HepG2 (cell line): ENCODE results near the gene MAN2A2. TPM values are rescaled to one million over a fixed set of nuclear protein-coding genes. Genes with fewer than 3 reads are reported as not detected.
A peak's percentile ranks its signal among the peaks of the same experiment; 100 is the strongest.

Experiments
- ARNT ChIP-seq: fragments of 450-650 bp; IDR thresholded peaks from 2 replicates; pipeline ENCODE4 v1.6.1; 2017
- CAMTA2 ChIP-seq: sonication (generic); formaldehyde crosslinking; IDR thresholded peaks from 2 replicates; pipeline ENCODE4 v1.4.0; 2020; ENCODE audit warnings: mild to moderate bottlenecking, missing genetic modification reagents, borderline replicate concordance
- ETS1 ChIP-seq: sonication (generic); formaldehyde crosslinking; IDR thresholded peaks from 2 replicates; pipeline ENCODE4 v1.4.0; 2020; ENCODE audit warnings: missing genetic modification reagents
- MLX ChIP-seq: IDR thresholded peaks from 2 replicates; pipeline ENCODE4 v1.6.1; 2016
- NR1H2 ChIP-seq: sonication (generic); formaldehyde crosslinking; IDR thresholded peaks from 2 replicates; pipeline ENCODE4 v1.8.1; 2022; ENCODE audit warnings: low read depth, missing genetic modification reagents, borderline replicate concordance
- PHB2 ChIP-seq: fragments of 450-650 bp; IDR thresholded peaks from 2 replicates; pipeline ENCODE4 v1.6.1; 2018; ENCODE audit not compliant: partially characterized antibody
- TOE1 ChIP-seq: sonication (generic); formaldehyde crosslinking; IDR thresholded peaks from 2 replicates; pipeline ENCODE4 v1.4.0; 2020; ENCODE audit warnings: mild to moderate bottlenecking, missing genetic modification reagents
- TP53 ChIP-seq: sonication (generic); formaldehyde crosslinking; conservative IDR thresholded peaks from 2 replicates; pipeline ENCODE4 v1.4.0; 2020; ENCODE audit warnings: missing genetic modification reagents
- ZBTB3 ChIP-seq: sonication (generic); formaldehyde crosslinking; IDR thresholded peaks from 2 replicates; pipeline ENCODE4 v1.4.0; 2020; ENCODE audit warnings: low read depth, mild to moderate bottlenecking, moderate library complexity, missing genetic modification reagents, borderline replicate concordance
- ZKSCAN1 ChIP-seq: fragments of 150-350 bp; IDR thresholded peaks from 2 replicates; pipeline ENCODE4 v1.6.1; 2014; ENCODE audit warnings: low read length
- ZNF431 ChIP-seq: sonication (generic); formaldehyde crosslinking; IDR thresholded peaks from 2 replicates; pipeline ENCODE4 v1.9.0; 2022; ENCODE audit warnings: missing genetic modification reagents, low read depth, mild to moderate bottlenecking, borderline replicate concordance
- ZNF749 ChIP-seq: sonication (generic); formaldehyde crosslinking; IDR thresholded peaks from 2 replicates; pipeline ENCODE4 v1.8.0; 2022; ENCODE audit warnings: mild to moderate bottlenecking, missing genetic modification reagents, moderate library complexity, borderline replicate concordance
- ZNF761 ChIP-seq: sonication (generic); formaldehyde crosslinking; conservative IDR thresholded peaks from 2 replicates; pipeline ENCODE4 v1.4.0; 2020; ENCODE audit warnings: mild to moderate bottlenecking, missing genetic modification reagents
- polyA plus RNA-seq, 8 experiments: library from polyadenylated mRNA; depleted of rRNA in 3 of 8; stranded (reverse) in 7 of 8; unstranded in 1 of 8; fragments of >200 nt; fragmentation: Illumina TruSeq in 4 of 8; extraction: Trizol in 4 of 8; gene quantifications; 2 replicates each; pipeline versions ENCODE4 v1.2.1 to v1.2.3, GENCODE V29; 2011 to 2016; ENCODE audit warnings: low read depth in 4 of 8, missing spikeins in 1 of 8, mixed read lengths in 1 of 8; ENCODE audit not compliant: insufficient read depth in 1 of 8
- total RNA-seq, 5 experiments: library from RNA; depleted of rRNA; stranded (reverse); fragments of >200 nt; fragmentation: Illumina TruSeq; extraction: Trizol; gene quantifications; 2 replicates each; pipeline ENCODE4 v1.2.3, GENCODE V29; 2016; ENCODE audit warnings: low read depth in 1 of 5
- TF ChIP-seq, protein P1 (sequence below): sonication (generic); formaldehyde crosslinking; IDR thresholded peaks from 2 replicates; pipeline ENCODE4 v1.5.0; 2020; ENCODE audit warnings: mild to moderate bottlenecking, missing genetic modification reagents, borderline replicate concordance

MAN2A2 gene
- total and polyA plus RNA-seq, 2 of the 13 experiments (the other 11 are each of a cell fraction or from before 2014, with no cell fraction given) = 17.5 to 51.5 TPM

GRCh38 chr15:90860942-90861675, 42.0 kb upstream of the MAN2A2 start (continued):
- TF ChIP-seq ZNF431 (CRISPR knock-in tag) (no peak), MLX (CRISPR knock-in tag) (peak; percentile 44; the same call in 1 of the 2 replicates), CAMTA2 (CRISPR knock-in tag) (no peak), ETS1 (CRISPR knock-in tag) (0 out of 2 replicates have a peak, but pooled peaks have one; percentile 30), NR1H2 (no peak), PHB2 (no peak), ZKSCAN1 (no peak), TP53 (CRISPR knock-in tag) (no peak), TOE1 (CRISPR knock-in tag) (no peak), ARNT (no peak), ZBTB3 (CRISPR knock-in tag) (no peak), ZNF761 (CRISPR knock-in tag) (no peak), ZNF749 (no peak)
- TF ChIP-seq, protein P1, sequence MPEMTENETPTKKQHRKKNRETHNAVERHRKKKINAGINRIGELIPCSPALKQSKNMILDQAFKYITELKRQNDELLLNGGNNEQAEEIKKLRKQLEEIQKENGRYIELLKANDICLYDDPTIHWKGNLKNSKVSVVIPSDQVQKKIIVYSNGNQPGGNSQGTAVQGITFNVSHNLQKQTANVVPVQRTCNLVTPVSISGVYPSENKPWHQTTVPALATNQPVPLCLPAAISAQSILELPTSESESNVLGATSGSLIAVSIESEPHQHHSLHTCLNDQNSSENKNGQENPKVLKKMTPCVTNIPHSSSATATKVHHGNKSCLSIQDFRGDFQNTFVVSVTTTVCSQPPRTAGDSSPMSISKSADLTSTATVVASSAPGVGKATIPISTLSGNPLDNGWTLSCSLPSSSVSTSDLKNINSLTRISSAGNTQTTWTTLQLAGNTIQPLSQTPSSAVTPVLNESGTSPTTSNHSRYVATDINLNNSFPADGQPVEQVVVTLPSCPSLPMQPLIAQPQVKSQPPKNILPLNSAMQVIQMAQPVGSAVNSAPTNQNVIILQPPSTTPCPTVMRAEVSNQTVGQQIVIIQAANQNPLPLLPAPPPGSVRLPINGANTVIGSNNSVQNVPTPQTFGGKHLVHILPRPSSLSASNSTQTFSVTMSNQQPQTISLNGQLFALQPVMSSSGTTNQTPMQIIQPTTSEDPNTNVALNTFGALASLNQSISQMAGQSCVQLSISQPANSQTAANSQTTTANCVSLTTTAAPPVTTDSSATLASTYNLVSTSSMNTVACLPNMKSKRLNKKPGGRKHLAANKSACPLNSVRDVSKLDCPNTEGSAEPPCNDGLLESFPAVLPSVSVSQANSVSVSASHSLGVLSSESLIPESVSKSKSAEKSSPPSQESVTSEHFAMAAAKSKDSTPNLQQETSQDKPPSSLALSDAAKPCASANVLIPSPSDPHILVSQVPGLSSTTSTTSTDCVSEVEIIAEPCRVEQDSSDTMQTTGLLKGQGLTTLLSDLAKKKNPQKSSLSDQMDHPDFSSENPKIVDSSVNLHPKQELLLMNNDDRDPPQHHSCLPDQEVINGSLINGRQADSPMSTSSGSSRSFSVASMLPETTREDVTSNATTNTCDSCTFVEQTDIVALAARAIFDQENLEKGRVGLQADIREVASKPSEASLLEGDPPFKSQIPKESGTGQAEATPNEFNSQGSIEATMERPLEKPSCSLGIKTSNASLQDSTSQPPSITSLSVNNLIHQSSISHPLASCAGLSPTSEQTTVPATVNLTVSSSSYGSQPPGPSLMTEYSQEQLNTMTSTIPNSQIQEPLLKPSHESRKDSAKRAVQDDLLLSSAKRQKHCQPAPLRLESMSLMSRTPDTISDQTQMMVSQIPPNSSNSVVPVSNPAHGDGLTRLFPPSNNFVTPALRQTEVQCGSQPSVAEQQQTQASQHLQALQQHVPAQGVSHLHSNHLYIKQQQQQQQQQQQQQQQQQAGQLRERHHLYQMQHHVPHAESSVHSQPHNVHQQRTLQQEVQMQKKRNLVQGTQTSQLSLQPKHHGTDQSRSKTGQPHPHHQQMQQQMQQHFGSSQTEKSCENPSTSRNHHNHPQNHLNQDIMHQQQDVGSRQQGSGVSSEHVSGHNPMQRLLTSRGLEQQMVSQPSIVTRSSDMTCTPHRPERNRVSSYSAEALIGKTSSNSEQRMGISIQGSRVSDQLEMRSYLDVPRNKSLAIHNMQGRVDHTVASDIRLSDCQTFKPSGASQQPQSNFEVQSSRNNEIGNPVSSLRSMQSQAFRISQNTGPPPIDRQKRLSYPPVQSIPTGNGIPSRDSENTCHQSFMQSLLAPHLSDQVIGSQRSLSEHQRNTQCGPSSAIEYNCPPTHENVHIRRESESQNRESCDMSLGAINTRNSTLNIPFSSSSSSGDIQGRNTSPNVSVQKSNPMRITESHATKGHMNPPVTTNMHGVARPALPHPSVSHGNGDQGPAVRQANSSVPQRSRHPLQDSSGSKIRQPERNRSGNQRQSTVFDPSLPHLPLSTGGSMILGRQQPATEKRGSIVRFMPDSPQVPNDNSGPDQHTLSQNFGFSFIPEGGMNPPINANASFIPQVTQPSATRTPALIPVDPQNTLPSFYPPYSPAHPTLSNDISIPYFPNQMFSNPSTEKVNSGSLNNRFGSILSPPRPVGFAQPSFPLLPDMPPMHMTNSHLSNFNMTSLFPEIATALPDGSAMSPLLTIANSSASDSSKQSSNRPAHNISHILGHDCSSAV (CRISPR knock-in tag) = no peak
